HL-60 (cell line): ENCODE results near the gene ADPRS.

Source experiments
- DNase-seq, 2 experiments: peaks; one replicate each; pipeline ENCODE4 v3.0.0-alpha.2; 2010 to 2020; ENCODE audit warnings: low read depth in 1 of 2, low spot score in 1 of 2
- H3K27ac ChIP-seq: fragments of 250-450 bp; sonication (Bioruptor Pico); replicated peaks from 2 replicates; pipeline ENCODE4 v1.5.1; 2020; ENCODE audit warnings: mild to moderate bottlenecking, moderate library complexity
- H3K27me3 ChIP-seq: fragments of 250-450 bp; sonication (Bioruptor Pico); 2 replicates; pipeline ENCODE4 v1.5.1; 2021; ENCODE audit warnings: mild to moderate bottlenecking, moderate library complexity; ENCODE audit not compliant: insufficient read depth, poor library complexity, severe bottlenecking
- H3K4me3 ChIP-seq: replicated peaks from 2 replicates; pipeline ENCODE4 v1.5.1; 2011; ENCODE audit warnings: mild to moderate bottlenecking, control low read depth, low read length; ENCODE audit not compliant: insufficient read depth
- CTCF ChIP-seq: IDR thresholded peaks from one replicate; pipeline ENCODE4 v1.5.1; 2011; ENCODE audit warnings: low read length, control low read depth, inconsistent platforms; ENCODE audit not compliant: insufficient read depth
- GABPA ChIP-seq: IDR thresholded peaks from 2 replicates; pipeline ENCODE4 v1.6.1; 2012; ENCODE audit warnings: low read depth
- POLR2AphosphoS5 ChIP-seq: IDR thresholded peaks from 2 replicates; pipeline ENCODE4 v1.6.1; 2012; ENCODE audit warnings: low read depth
- SPI1 ChIP-seq: IDR thresholded peaks from 2 replicates; pipeline ENCODE4 v1.6.1; 2012; ENCODE audit warnings: low read depth, mild to moderate bottlenecking, borderline replicate concordance
- long read RNA-seq: library from polyadenylated mRNA; unstranded; transcript quantifications from one replicate; pipeline ENCODE4 v2.0.0, GENCODE V29; 2020
- TF ChIP-seq, protein P1 (sequence below): IDR thresholded peaks from 2 replicates; pipeline ENCODE4 v1.6.1; 2012; ENCODE audit warnings: low read depth; ENCODE audit not compliant: insufficient replicate concordance

ADPRS gene
- long read RNA-seq, transcript ADPRHL2-201 (6 exons, 1,668 nt) = major isoform, 328 of 353 reads
- long read RNA-seq, partial matches to known transcripts = 2 of 353 reads
- long read RNA-seq, other reads (novel, unspliced or antisense) = 23 of 353 reads

DNA sequence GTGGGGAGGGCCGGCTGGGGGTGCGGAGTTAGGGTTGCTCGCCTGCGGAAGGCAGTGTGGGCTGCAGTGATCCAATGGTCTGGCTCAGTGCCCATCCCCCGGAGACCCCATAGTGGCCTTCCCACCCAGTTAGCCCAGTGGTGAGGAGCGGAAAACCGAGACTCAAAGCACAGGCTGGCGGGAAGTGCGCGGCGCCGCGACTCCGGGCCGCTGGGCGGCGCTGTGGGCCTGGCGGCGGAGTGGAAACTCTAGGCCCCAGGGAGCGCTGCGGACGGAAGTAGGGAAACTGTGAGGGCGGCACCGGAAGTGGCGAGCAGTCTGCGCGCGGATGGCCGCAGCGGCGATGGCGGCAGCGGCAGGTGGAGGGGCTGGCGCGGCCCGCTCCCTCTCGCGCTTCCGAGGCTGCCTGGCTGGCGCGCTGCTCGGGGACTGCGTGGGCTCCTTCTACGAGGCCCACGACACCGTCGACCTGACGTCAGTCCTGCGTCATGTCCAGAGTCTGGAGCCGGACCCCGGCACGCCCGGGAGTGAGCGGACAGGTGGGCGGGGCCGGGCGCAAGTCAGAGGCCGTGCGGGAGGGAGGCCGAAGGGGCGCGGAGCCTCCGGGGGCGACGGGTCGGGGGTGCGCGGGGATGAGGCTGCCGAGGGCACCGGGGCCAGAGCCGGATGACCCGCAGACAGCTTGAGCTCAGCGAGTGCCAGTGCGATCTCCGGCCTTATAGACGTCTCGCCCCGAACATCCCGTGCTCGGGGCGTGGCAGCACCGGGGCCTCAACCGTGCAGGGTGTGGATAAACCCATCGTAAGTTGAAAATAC is at the start of gene ADPRS:
ADPRS (plus strand) TSS at position 316 of the 816 bp plus-strand sequence; CDS start at position 329, 13 bp downstream.
- peak; percentile 90 to 93 for DNase-seq
- Histone ChIP-seq H3K27ac (peak within 1 kb of the TSS; percentile 77), H3K27me3 (no peaks in the 10 kb centered on the region), H3K4me3 (peak within 1 kb of the TSS; percentile 97)
- peak; percentile 96 for TF ChIP-seq GABPA
- peak; percentile 96 for TF ChIP-seq POLR2AphosphoS5
- peak; percentile 68 for TF ChIP-seq SPI1
- TF ChIP-seq, protein P1, sequence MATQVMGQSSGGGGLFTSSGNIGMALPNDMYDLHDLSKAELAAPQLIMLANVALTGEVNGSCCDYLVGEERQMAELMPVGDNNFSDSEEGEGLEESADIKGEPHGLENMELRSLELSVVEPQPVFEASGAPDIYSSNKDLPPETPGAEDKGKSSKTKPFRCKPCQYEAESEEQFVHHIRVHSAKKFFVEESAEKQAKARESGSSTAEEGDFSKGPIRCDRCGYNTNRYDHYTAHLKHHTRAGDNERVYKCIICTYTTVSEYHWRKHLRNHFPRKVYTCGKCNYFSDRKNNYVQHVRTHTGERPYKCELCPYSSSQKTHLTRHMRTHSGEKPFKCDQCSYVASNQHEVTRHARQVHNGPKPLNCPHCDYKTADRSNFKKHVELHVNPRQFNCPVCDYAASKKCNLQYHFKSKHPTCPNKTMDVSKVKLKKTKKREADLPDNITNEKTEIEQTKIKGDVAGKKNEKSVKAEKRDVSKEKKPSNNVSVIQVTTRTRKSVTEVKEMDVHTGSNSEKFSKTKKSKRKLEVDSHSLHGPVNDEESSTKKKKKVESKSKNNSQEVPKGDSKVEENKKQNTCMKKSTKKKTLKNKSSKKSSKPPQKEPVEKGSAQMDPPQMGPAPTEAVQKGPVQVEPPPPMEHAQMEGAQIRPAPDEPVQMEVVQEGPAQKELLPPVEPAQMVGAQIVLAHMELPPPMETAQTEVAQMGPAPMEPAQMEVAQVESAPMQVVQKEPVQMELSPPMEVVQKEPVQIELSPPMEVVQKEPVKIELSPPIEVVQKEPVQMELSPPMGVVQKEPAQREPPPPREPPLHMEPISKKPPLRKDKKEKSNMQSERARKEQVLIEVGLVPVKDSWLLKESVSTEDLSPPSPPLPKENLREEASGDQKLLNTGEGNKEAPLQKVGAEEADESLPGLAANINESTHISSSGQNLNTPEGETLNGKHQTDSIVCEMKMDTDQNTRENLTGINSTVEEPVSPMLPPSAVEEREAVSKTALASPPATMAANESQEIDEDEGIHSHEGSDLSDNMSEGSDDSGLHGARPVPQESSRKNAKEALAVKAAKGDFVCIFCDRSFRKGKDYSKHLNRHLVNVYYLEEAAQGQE = peak; percentile 70
- peak; percentile 97 for TF ChIP-seq CTCF

DNA sequence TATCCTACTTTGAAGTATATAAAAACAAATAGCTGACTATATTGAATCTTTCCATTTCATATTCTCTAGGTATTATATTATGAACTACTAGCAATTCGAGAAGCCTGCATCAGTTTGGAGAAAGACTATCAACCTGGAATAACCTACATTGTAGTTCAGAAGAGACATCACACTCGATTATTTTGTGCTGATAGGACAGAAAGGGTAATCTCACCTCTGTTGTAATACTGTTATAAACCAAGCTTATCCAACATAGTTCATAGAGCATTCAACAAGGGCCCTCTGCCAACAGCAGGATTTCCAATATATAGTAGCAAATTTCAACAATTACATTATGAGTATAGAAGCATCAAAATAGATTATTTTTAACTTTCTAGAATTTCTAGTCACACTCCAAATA is 48.5 kb upstream of the ADPRS start:
- Histone ChIP-seq H3K27ac (no peak overlapping the region), H3K27me3 (no peaks in the 10 kb centered on the region), H3K4me3 (no peak overlapping the region)
- TF ChIP-seq, protein P1 = no peak
- TF ChIP-seq SPI1 = no peak
- no peak for DNase-seq

GRCh38 chr1:36051821-36052220 is 36.9 kb upstream of the ADPRS start:
- TF ChIP-seq, protein P1 = no peak
- TF ChIP-seq SPI1 = peak; percentile 12; the same call in 1 of the 2 replicates
- DNase-seq = no peak
- Histone ChIP-seq H3K4me3 (no peak overlapping the region), H3K27ac (no peak overlapping the region), H3K27me3 (no peaks in the 10 kb centered on the region)

DNA sequence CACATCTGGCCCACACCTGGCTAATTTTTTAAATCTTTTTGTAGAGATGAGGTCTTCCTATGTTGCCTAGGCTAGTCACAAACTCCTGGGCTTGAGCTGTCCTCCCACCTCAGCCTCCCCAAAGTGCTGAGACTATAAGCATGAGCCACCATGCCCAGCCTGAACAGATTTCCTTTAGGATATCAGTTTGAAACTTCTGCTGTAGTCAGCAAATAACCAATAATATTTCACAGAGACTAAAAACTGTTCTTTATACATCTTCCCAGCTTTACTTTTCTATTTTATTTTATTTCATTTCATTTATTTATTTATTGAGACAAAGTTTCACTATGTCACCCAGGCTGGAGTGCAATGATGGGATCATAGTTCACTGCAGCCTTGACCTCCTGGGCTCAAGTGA is 34.7 kb upstream of the ADPRS start:
- DNase-seq = no peak
- TF ChIP-seq CTCF (no peak), POLR2AphosphoS5 (no peak), SPI1 (no peak), GABPA (no peak)
- TF ChIP-seq, protein P1 = no peak
- no peak overlapping the region for H3K4me3 ChIP-seq
- no peak overlapping the region for H3K27ac ChIP-seq
- no peaks in the 10 kb centered on the region for H3K27me3 ChIP-seq
